BJ (cell line): ENCODE measurements around the gene CEP126. TPM values are rescaled to one million over a fixed set of nuclear protein-coding genes. Genes with fewer than 3 reads are reported as not detected.
"Not testable (repeated sequence)": the region's sequence is repeated elsewhere in the genome, so short reads cannot be mapped to it uniquely, and the experiment has no call there.

Experiments used
- CTCF ChIA-PET: fragments of 350-600 bp; formaldehyde crosslinking; extraction: SDS; loops from one replicate; lab custom pipeline; 2021; ENCODE audit warnings: antibody characterized with exemption, inconsistent platforms; lab: Yijun Ruan, JAX
- POLR2A ChIA-PET: fragments of 300-600 bp; sonication (Branson Sonifier 250); formaldehyde crosslinking; extraction: SDS; loops from one replicate; lab custom pipeline; 2021; ENCODE audit warnings: antibody characterized with exemption; lab: Charles Lee
- DNase-seq: peaks from one replicate; pipeline ENCODE4 v3.0.0-alpha.2; 2011; ENCODE audit warnings: low read depth
- H3K27me3 ChIP-seq: 2 replicates; pipeline ENCODE4 v1.6.0; 2011; ENCODE audit warnings: low read length; ENCODE audit not compliant: control insufficient read depth, insufficient read depth
- H3K36me3 ChIP-seq: 2 replicates; pipeline ENCODE4 v1.5.1; 2011; ENCODE audit warnings: low read length; ENCODE audit not compliant: control insufficient read depth, insufficient read depth
- H3K4me3 ChIP-seq: 2 replicates; pipeline ENCODE4 v1.5.1; 2011; ENCODE audit warnings: low read depth, mild to moderate bottlenecking, control low read depth, low read length
- polyA plus RNA-seq: library from polyadenylated mRNA; depleted of rRNA; stranded (reverse); fragments of >200 nt; gene quantifications from 2 replicates; pipeline ENCODE4 v1.2.3, GENCODE V29; 2011
- TF ChIP-seq, protein P1 (sequence below): IDR thresholded peaks from 2 replicates; pipeline ENCODE4 v1.5.1; 2011; ENCODE audit warnings: low read depth, mild to moderate bottlenecking, control low read depth, inconsistent platforms, low read length, moderate library complexity; ENCODE audit not compliant: insufficient read depth

The CEP126 gene
- polyA plus RNA-seq, 1 experiment: 1.5 TPM

DNA sequence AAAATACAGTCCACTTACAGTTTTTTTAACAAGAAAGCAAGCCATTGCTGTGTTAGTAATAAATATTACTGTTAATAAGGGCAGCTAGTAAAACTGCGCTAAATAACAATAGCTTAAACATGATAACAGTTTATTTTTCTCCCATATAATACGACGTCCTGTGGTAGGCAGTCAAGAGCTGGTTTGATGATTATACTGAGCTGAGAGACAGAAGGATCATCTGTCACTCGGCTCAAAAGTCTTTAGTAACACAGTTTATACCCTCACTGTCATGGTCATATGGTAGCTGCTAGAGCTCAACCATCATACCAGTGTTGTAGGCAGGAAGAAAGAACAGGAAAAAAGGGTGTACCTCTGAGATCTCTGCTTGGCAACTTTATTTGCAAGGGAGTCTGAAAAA lies 30.6 kb downstream of the CEP126 start:
- no peaks in the 10 kb centered on the region for H3K27me3 ChIP-seq
- no peaks in the 10 kb centered on the region for H3K36me3 ChIP-seq
- TF ChIP-seq, protein P1, sequence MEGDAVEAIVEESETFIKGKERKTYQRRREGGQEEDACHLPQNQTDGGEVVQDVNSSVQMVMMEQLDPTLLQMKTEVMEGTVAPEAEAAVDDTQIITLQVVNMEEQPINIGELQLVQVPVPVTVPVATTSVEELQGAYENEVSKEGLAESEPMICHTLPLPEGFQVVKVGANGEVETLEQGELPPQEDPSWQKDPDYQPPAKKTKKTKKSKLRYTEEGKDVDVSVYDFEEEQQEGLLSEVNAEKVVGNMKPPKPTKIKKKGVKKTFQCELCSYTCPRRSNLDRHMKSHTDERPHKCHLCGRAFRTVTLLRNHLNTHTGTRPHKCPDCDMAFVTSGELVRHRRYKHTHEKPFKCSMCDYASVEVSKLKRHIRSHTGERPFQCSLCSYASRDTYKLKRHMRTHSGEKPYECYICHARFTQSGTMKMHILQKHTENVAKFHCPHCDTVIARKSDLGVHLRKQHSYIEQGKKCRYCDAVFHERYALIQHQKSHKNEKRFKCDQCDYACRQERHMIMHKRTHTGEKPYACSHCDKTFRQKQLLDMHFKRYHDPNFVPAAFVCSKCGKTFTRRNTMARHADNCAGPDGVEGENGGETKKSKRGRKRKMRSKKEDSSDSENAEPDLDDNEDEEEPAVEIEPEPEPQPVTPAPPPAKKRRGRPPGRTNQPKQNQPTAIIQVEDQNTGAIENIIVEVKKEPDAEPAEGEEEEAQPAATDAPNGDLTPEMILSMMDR: no peak
- CTCF ChIA-PET: interaction anchor here (0.9 to 1.0 kb wide), 2 partner anchors 65 to 85 kb away, joined by 4 read pairs; no protein-coding TSS in a partner anchor
- POLR2A ChIA-PET: no interaction called here
- H3K4me3 ChIP-seq: no peak overlapping the region
- no peak for DNase-seq

GRCh38 chr11:101949680-101950220 lies 34.9 kb downstream of the CEP126 start:
- H3K4me3 ChIP-seq: no peak overlapping the region
- ChIA-PET POLR2A (no interaction called here), CTCF (interaction anchor here (1.8 kb wide), 1 partner anchor 479 kb away, joined by 3 read pairs; no protein-coding TSS in a partner anchor)
- DNase-seq: no peak
- no peaks in the 10 kb centered on the region for H3K27me3 ChIP-seq
- no peaks in the 10 kb centered on the region for H3K36me3 ChIP-seq
- TF ChIP-seq, protein P1: no peak

GRCh38 chr11:101955278-101955677 lies 40.5 kb downstream of the CEP126 start:
- ChIA-PET CTCF (no interaction called here), POLR2A (no interaction called here)
- Histone ChIP-seq H3K27me3 (no peaks in the 10 kb centered on the region), H3K4me3 (no peak overlapping the region), H3K36me3 (no peaks in the 10 kb centered on the region)
- TF ChIP-seq, protein P1: no peak
- DNase-seq: no peak

DNA sequence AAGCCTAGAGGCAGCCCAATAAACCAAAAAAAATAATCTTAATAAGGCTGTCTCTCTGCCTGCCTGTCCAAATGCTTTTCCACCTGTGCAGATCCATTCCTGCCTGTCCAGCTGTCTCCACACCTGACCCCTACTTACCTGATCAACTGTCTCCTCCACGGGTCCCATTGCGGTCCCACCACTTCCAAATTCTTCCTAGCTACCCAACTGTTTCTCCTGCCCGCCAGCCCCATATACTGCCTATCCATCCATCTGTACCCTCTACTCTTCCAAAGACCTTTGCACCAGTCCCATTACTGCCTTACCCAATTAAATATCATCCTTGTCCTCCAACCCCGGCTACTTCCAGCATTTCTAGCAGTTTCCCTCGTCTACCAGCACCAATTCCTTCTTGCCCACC lies 40.9 kb downstream of the CEP126 start:
- POLR2A ChIA-PET: no interaction called here
- H3K36me3 ChIP-seq: no peaks in the 10 kb centered on the region
- H3K27me3 ChIP-seq: no peaks in the 10 kb centered on the region
- no peak for DNase-seq
- CTCF ChIA-PET: no interaction called here
- no peak overlapping the region for H3K4me3 ChIP-seq
- TF ChIP-seq, protein P1: no peak

- POLR2A ChIA-PET: no interaction called here
- H3K27me3 ChIP-seq: no peaks in the 10 kb centered on the region
- TF ChIP-seq, protein P1: no peak
- no peak overlapping the region for H3K4me3 ChIP-seq
- CTCF ChIA-PET: no interaction called here
- H3K36me3 ChIP-seq: no peaks in the 10 kb centered on the region
- no peak for DNase-seq
Observed at GRCh38 chr11:101960231-101960630, 45.4 kb downstream of the CEP126 start.

DNA sequence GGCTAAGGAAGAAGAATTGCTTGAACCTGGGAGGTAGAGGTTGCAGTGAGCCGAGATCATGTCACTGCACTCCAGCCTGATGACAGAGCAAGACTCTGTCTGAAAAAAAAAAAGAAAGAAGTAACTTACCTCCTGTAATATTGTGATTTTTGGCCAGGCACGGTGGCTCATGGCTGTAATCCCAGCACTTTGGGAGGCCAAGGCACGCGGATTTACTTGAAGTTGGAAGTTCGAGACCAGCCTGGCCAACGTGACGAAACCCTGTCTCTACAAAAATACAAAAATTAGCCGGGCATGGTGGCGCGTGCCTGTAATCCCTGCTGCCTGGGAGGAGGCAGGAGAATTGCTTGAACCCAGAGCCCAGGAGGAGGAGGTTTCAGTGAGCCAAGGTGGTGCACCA lies 49.4 kb downstream of the CEP126 start:
- DNase-seq, H3K27me3 ChIP-seq, H3K4me3 ChIP-seq, POLR2A ChIA-PET, H3K36me3 ChIP-seq: not testable (repeated sequence)
- CTCF ChIA-PET: interaction anchor here (0.7 kb wide), 1 partner anchor 42 kb away, joined by 3 read pairs; no protein-coding TSS in a partner anchor
